ENCODE data around the gene CD8B.

DNA sequence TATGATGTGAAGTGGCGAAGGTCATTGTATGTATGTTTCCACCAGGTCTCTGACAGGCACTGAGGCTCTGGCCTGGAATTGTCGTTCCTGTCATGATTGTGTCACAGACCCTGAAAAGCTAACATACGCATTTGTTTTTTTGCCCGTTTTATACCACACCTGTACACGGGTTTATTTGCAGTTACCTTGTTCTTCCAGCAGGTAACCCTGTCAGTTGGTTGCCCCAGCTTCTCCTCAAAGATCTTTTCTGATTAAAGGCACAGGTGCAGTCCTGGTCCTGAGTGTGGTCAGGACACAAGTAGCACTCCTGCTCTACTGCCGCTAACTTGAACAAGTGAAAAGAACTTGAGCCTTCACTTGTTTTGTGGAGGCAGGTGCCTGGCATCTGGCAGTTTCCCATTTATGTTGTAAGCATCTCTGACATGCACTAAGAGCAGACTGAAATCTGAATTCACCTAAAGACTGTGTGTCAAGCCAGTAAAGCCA lies 90.8 kb downstream of the CD8B start:
- no peak for TF ChIP-seq TEAD4 (IDR thresholded peaks at IDR 0.05; ENCODE audit: low read length)
- TF ChIP-seq TEAD4 (CRISPR knock-in tag; IDR thresholded peaks at IDR 0.05; ENCODE audit: borderline replicate concordance), result no peak
- TF ChIP-seq TRIM24 (IDR thresholded peaks at IDR 0.05), result no peak
- TF ChIP-seq IRF2 (CRISPR knock-in tag; IDR thresholded peaks at IDR 0.05), result no peak

All from K562 (cell line).